Parathyroid adenoma (tissue), 2 donors: ENCODE data around the gene ALKBH6.

Experiments used
- H2AFZ ChIP-seq: fragments of 300-600 bp; sonication (generic); one replicate; pipeline ENCODE4 v1.7.0; 2017; ENCODE audit warnings: antibody characterized with exemption, mild to moderate bottlenecking
- H3K27ac ChIP-seq: fragments of 300-600 bp; sonication (generic); one replicate; pipeline ENCODE4 v1.7.0; 2017
- H3K27me3 ChIP-seq: fragments of 300-600 bp; sonication (generic); one replicate; pipeline ENCODE4 v1.7.0; 2017; ENCODE audit warnings: low read length; ENCODE audit not compliant: control insufficient read depth, insufficient read depth
- H3K36me3 ChIP-seq: fragments of 300-600 bp; sonication (generic); one replicate; pipeline ENCODE4 v1.7.0; 2017; ENCODE audit warnings: low read length; ENCODE audit not compliant: control insufficient read depth, insufficient read depth
- H3K4me1 ChIP-seq: fragments of 300-600 bp; sonication (generic); one replicate; pipeline ENCODE4 v1.7.0; 2017; ENCODE audit warnings: control low read depth
- H3K4me2 ChIP-seq: fragments of 300-600 bp; sonication (generic); one replicate; pipeline ENCODE4 v1.7.0; 2017; ENCODE audit warnings: low read length
- H3K4me3 ChIP-seq: fragments of 300-600 bp; sonication (generic); one replicate; pipeline ENCODE4 v1.7.0; 2017; ENCODE audit warnings: low read depth, low read length
- H3K79me2 ChIP-seq: fragments of 300-600 bp; sonication (generic); one replicate; pipeline ENCODE4 v1.7.0; 2017; ENCODE audit warnings: control low read depth
- H3K9ac ChIP-seq: fragments of 300-600 bp; sonication (generic); one replicate; pipeline ENCODE4 v1.7.0; 2017; ENCODE audit warnings: mild to moderate bottlenecking
- H3K9me3 ChIP-seq: fragments of 300-600 bp; sonication (generic); one replicate; pipeline ENCODE4 v1.7.0; 2017; ENCODE audit warnings: low read length; ENCODE audit not compliant: control insufficient read depth
- TF ChIP-seq, protein P1 (sequence below): fragments of 300-600 bp; sonication (generic); IDR thresholded peaks from one replicate; pipeline ENCODE4 v1.7.0; 2017; ENCODE audit warnings: antibody characterized with exemption, mild to moderate bottlenecking
- donor health status: primary hyperparathyroidism.

Gene ALKBH6

GRCh38 chr19:35963514-35963913 is 50.5 kb downstream of the ALKBH6 start:
- Histone ChIP-seq H3K9ac (no peak overlapping the region), H3K27me3 (no peaks in the 10 kb centered on the region), H3K4me1 (peaks cover 3% of the 10 kb centered on the region), H3K36me3 (no peaks in the 10 kb centered on the region), H3K27ac (no peak overlapping the region), H3K4me2 (no peak overlapping the region), H3K9me3 (no peaks in the 10 kb centered on the region), H3K4me3 (no peak overlapping the region), H3K79me2 (no peaks in the 10 kb centered on the region), H2AFZ (no peak overlapping the region)
- TF ChIP-seq, protein P1, sequence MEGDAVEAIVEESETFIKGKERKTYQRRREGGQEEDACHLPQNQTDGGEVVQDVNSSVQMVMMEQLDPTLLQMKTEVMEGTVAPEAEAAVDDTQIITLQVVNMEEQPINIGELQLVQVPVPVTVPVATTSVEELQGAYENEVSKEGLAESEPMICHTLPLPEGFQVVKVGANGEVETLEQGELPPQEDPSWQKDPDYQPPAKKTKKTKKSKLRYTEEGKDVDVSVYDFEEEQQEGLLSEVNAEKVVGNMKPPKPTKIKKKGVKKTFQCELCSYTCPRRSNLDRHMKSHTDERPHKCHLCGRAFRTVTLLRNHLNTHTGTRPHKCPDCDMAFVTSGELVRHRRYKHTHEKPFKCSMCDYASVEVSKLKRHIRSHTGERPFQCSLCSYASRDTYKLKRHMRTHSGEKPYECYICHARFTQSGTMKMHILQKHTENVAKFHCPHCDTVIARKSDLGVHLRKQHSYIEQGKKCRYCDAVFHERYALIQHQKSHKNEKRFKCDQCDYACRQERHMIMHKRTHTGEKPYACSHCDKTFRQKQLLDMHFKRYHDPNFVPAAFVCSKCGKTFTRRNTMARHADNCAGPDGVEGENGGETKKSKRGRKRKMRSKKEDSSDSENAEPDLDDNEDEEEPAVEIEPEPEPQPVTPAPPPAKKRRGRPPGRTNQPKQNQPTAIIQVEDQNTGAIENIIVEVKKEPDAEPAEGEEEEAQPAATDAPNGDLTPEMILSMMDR = no peak

DNA sequence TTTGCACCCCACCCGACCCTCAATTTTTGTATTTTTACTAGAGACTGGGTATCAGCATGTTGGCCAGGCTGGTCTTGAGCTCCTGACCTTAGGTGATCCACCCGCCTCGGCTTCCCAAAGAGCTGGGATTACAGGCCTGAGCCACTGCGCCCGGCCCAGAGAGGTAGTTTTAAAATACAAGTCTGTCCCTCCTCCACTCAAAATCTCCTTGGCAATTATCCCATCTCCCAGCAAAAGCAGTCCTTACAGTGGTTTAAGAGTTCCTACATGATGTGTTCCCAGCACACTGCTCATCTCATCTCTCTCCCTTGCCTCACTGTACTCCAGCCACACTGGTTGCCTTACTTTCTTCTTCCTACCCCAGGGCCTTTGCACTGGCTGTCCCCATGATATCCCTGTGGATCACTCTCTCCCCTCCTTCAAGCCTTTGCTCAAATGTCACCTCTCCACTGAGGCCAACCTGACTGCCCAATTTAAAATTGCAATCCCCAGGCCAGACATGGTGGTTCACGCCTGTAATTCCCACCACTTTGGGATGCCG is 53.5 kb downstream of the ALKBH6 start:
- Histone ChIP-seq H3K36me3 (no peaks in the 10 kb centered on the region), H3K4me1 (peaks cover 3% of the 10 kb centered on the region), H3K4me3 (no peak overlapping the region), H3K9ac (no peak overlapping the region), H3K27ac (no peak overlapping the region), H3K79me2 (no peaks in the 10 kb centered on the region), H3K4me2 (no peak overlapping the region), H2AFZ (no peak overlapping the region), H3K9me3 (no peaks in the 10 kb centered on the region), H3K27me3 (no peaks in the 10 kb centered on the region)
- TF ChIP-seq, protein P1 = no peak

GRCh38 chr19:35959968-35960320 is 54.1 kb downstream of the ALKBH6 start:
- Histone ChIP-seq H3K4me2 (no peak overlapping the region), H3K27ac (no peak overlapping the region), H3K9ac (no peak overlapping the region), H3K9me3 (no peaks in the 10 kb centered on the region), H3K79me2 (no peaks in the 10 kb centered on the region), H2AFZ (no peak overlapping the region), H3K36me3 (no peaks in the 10 kb centered on the region), H3K4me1 (peaks cover 3% of the 10 kb centered on the region), H3K27me3 (no peaks in the 10 kb centered on the region), H3K4me3 (no peak overlapping the region)
- TF ChIP-seq, protein P1 = no peak
